ENCODE measurements around the gene COG5.

COG5 gene

DNA sequence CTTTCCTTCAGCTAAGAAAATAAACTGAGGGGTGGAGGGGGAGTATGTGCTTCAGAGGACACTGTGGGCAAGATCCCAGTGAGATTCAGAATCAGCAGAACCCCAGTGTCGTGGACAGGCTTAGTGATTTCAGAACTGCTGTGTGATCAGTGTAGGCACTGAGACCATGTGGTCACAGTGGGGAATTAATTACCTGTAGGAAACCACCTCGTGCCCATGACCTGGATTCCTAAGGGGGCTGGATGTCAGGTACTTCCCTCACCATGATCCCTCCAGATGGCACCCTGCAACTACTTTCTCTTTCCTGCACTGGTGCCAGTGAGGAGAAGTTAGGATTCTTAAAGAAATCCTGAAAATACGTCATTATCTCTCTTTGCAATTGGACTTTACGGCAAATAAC, 330.5 kb downstream of the COG5 start:
- H3K4me2 ChIP-seq (ENCODE audit: low read length) = no peak overlapping the region
- no peak overlapping the region for H3K4ac ChIP-seq (ENCODE audit: low read depth, low read length)
- WGBS (ENCODE audit: extremely low coverage, insufficient coverage, insufficient read length) = no CpG with 5 or more reads among the region's 4 CpGs
- no peaks in the 10 kb centered on the region for H3K36me3 ChIP-seq (ENCODE audit: control insufficient read depth in 1 of 2, insufficient read depth in 2 of 2, low read length in 2 of 2)
- H3K18ac ChIP-seq (ENCODE audit: low read length) = no peak overlapping the region
- no peak overlapping the region for H4K8ac ChIP-seq (ENCODE audit: low read depth, low read length)
- no peak overlapping the region for H4K91ac ChIP-seq (ENCODE audit: low read depth, low read length)
- H4K12ac ChIP-seq (ENCODE audit: low read depth, low read length) = no peak overlapping the region
- H2AK5ac ChIP-seq (ENCODE audit: low read length) = no peak overlapping the region
- no peak overlapping the region for H2BK5ac ChIP-seq (ENCODE audit: low read depth, low read length, poor library complexity)
- no peak overlapping the region for H2BK12ac ChIP-seq (ENCODE audit: low read length)
- H3K14ac ChIP-seq (ENCODE audit: low read length) = no peak overlapping the region
- H3K9ac ChIP-seq (ENCODE audit: low read length) = no peak overlapping the region
- no peak overlapping the region for H3K27ac ChIP-seq (ENCODE audit: low read depth, low read length)
- H2BK120ac ChIP-seq (ENCODE audit: insufficient read depth, low read length, poor library complexity) = no peak overlapping the region
- H2AFZ ChIP-seq (ENCODE audit: insufficient read depth, low read length, poor library complexity) = no peak overlapping the region
- H3K4me1 ChIP-seq (ENCODE audit: control insufficient read depth in 1 of 2, insufficient read depth in 2 of 2, low read length in 2 of 2) = peaks cover 0 to 2% of the 10 kb centered on the region in 2 experiments
- H3K79me1 ChIP-seq (ENCODE audit: low read length) = no peaks in the 10 kb centered on the region
- H3K27me3 ChIP-seq (ENCODE audit: insufficient read depth, low read length) = no peaks in the 10 kb centered on the region
- DNase-seq = no peak
- no peak overlapping the region for H3K23ac ChIP-seq (ENCODE audit: low read length)
- no peak overlapping the region for H3K4me3 ChIP-seq (ENCODE audit: low read depth, low read length)
- no peaks in the 10 kb centered on the region for H3K9me3 ChIP-seq (ENCODE audit: insufficient read depth, low read depth, low read length)
- no peaks in the 10 kb centered on the region for H3K79me2 ChIP-seq (ENCODE audit: control insufficient read depth, insufficient read depth, low read length, poor library complexity)

DNA sequence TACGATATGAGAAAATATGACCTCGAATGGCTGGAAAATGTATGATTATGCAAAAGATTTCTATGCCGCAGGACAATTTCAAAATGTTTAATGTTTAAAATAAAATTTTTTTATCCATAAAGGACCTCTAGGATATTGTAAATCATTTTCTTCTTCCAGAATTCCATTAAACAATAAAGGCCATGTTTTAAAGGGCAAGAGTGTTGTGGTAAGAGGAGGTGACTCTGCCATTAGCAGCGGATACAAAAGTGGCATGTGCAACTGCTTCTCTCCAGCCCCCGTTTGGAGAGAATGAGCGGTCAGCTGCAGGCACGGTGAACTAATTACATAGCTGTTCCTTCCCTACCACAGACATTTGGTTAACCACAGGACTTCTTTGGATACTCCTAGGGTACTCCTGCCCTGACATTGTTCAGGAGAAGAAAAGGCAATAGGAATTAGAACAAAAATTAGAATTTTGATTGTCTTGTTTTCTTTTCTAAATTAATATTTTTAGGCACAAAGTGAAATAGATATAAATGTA, 331.1 kb downstream of the COG5 start:
- Histone ChIP-seq H3K79me2 (ENCODE audit: control insufficient read depth, insufficient read depth, low read length, poor library complexity) (no peaks in the 10 kb centered on the region), H2AK5ac (ENCODE audit: low read length) (no peak overlapping the region), H4K91ac (ENCODE audit: low read depth, low read length) (no peak overlapping the region), H3K14ac (ENCODE audit: low read length) (no peak overlapping the region), H3K23ac (ENCODE audit: low read length) (no peak overlapping the region), H3K36me3 (ENCODE audit: control insufficient read depth in 1 of 2, insufficient read depth in 2 of 2, low read length in 2 of 2) (no peaks in the 10 kb centered on the region), H2BK5ac (ENCODE audit: low read depth, low read length, poor library complexity) (no peak overlapping the region), H3K4me3 (ENCODE audit: low read depth, low read length) (no peak overlapping the region), H4K12ac (ENCODE audit: low read depth, low read length) (no peak overlapping the region), H3K27me3 (ENCODE audit: insufficient read depth, low read length) (no peaks in the 10 kb centered on the region), H3K4me2 (ENCODE audit: low read length) (no peak overlapping the region), H2BK120ac (ENCODE audit: insufficient read depth, low read length, poor library complexity) (no peak overlapping the region), H3K4ac (ENCODE audit: low read depth, low read length) (no peak overlapping the region), H3K18ac (ENCODE audit: low read length) (no peak overlapping the region), H3K27ac (ENCODE audit: low read depth, low read length) (no peak overlapping the region), H3K9me3 (ENCODE audit: insufficient read depth, low read depth, low read length) (no peaks in the 10 kb centered on the region), H2BK12ac (ENCODE audit: low read length) (no peak overlapping the region), H3K4me1 (ENCODE audit: control insufficient read depth in 1 of 2, insufficient read depth in 2 of 2, low read length in 2 of 2) (peaks cover 0 to 1% of the 10 kb centered on the region in 2 experiments), H3K9ac (ENCODE audit: low read length) (no peak overlapping the region), H2AFZ (ENCODE audit: insufficient read depth, low read length, poor library complexity) (no peak overlapping the region), H3K79me1 (ENCODE audit: low read length) (no peaks in the 10 kb centered on the region), H4K8ac (ENCODE audit: low read depth, low read length) (no peak overlapping the region)
- no peak for DNase-seq
- no CpG with 5 or more reads among the region's 7 CpGs for WGBS (ENCODE audit: extremely low coverage, insufficient coverage, insufficient read length)

DNA sequence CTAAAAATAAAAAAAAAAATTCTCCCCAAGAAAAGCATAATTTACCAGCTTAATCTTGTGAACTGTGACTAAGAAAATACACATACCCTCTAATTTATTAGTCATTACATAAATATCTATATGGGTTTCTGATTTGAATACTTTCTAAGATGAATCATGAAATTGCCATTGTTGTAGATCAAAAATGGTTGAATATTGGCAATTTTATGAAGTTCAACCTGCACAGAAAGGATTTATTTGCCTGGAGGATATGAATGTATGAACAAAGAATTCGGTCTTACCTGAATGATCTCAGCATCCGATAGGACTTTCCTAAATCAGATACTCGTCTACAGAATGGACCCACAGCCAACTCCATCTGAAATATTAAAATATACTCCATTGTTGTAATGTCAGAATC, 333.4 kb downstream of the COG5 start:
- Histone ChIP-seq H3K36me3 (ENCODE audit: control insufficient read depth in 1 of 2, insufficient read depth in 2 of 2, low read length in 2 of 2) (no peaks in the 10 kb centered on the region), H2AFZ (ENCODE audit: insufficient read depth, low read length, poor library complexity) (no peak overlapping the region), H3K4ac (ENCODE audit: low read depth, low read length) (no peak overlapping the region), H3K9me3 (ENCODE audit: insufficient read depth, low read depth, low read length) (no peaks in the 10 kb centered on the region), H2BK5ac (ENCODE audit: low read depth, low read length, poor library complexity) (no peak overlapping the region), H3K4me2 (ENCODE audit: low read length) (no peak overlapping the region), H3K9ac (ENCODE audit: low read length) (no peak overlapping the region), H2AK5ac (ENCODE audit: low read length) (no peak overlapping the region), H3K18ac (ENCODE audit: low read length) (no peak overlapping the region), H3K79me1 (ENCODE audit: low read length) (no peaks in the 10 kb centered on the region), H4K12ac (ENCODE audit: low read depth, low read length) (no peak overlapping the region), H3K27ac (ENCODE audit: low read depth, low read length) (no peak overlapping the region), H2BK12ac (ENCODE audit: low read length) (no peak overlapping the region), H3K27me3 (ENCODE audit: insufficient read depth, low read length) (no peaks in the 10 kb centered on the region), H3K4me1 (ENCODE audit: control insufficient read depth in 1 of 2, insufficient read depth in 2 of 2, low read length in 2 of 2) (no peaks in the 10 kb centered on the region), H4K91ac (ENCODE audit: low read depth, low read length) (no peak overlapping the region), H4K8ac (ENCODE audit: low read depth, low read length) (no peak overlapping the region), H3K79me2 (ENCODE audit: control insufficient read depth, insufficient read depth, low read length, poor library complexity) (no peaks in the 10 kb centered on the region), H3K14ac (ENCODE audit: low read length) (no peak overlapping the region), H3K4me3 (ENCODE audit: low read depth, low read length) (no peak overlapping the region), H2BK120ac (ENCODE audit: insufficient read depth, low read length, poor library complexity) (no peak overlapping the region), H3K23ac (ENCODE audit: low read length) (no peak overlapping the region)
- WGBS (ENCODE audit: extremely low coverage, insufficient coverage, insufficient read length) = no CpG with 5 or more reads among the region's 3 CpGs
- DNase-seq = no peak

DNA sequence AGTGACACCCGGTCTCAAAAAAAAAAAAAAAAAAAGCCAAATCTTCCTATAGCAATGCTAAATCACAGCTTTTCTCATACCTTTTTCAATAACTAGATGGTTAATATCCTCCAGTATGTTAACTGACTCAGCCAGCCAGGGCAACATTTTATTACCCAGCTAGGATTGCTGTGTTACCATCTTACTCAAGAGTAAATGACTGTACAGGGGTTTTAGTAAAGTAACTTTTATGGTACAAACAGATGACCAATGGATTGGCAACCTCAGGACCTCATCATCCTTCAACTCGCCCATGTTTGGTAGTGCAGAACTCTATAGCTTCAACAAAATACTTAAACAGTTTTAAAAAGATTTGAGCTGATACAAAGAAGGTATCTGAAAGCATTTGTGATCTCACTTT, 335.4 kb downstream of the COG5 start:
- Histone ChIP-seq H3K14ac (ENCODE audit: low read length) (no peak overlapping the region), H2BK120ac (ENCODE audit: insufficient read depth, low read length, poor library complexity) (no peak overlapping the region), H3K36me3 (ENCODE audit: control insufficient read depth in 1 of 2, insufficient read depth in 2 of 2, low read length in 2 of 2) (no peaks in the 10 kb centered on the region), H4K8ac (ENCODE audit: low read depth, low read length) (no peak overlapping the region), H3K23ac (ENCODE audit: low read length) (no peak overlapping the region), H3K79me1 (ENCODE audit: low read length) (no peaks in the 10 kb centered on the region), H3K27ac (ENCODE audit: low read depth, low read length) (no peak overlapping the region), H2AFZ (ENCODE audit: insufficient read depth, low read length, poor library complexity) (no peak overlapping the region), H4K91ac (ENCODE audit: low read depth, low read length) (no peak overlapping the region), H3K9me3 (ENCODE audit: insufficient read depth, low read depth, low read length) (no peaks in the 10 kb centered on the region), H3K79me2 (ENCODE audit: control insufficient read depth, insufficient read depth, low read length, poor library complexity) (no peaks in the 10 kb centered on the region), H4K12ac (ENCODE audit: low read depth, low read length) (no peak overlapping the region), H3K4me2 (ENCODE audit: low read length) (no peak overlapping the region), H3K4me1 (ENCODE audit: control insufficient read depth in 1 of 2, insufficient read depth in 2 of 2, low read length in 2 of 2) (peaks cover 3 to 4% of the 10 kb centered on the region in 2 experiments), H3K18ac (ENCODE audit: low read length) (no peak overlapping the region), H3K4ac (ENCODE audit: low read depth, low read length) (no peak overlapping the region), H2BK5ac (ENCODE audit: low read depth, low read length, poor library complexity) (no peak overlapping the region), H2AK5ac (ENCODE audit: low read length) (no peak overlapping the region), H3K4me3 (ENCODE audit: low read depth, low read length) (no peak overlapping the region), H3K27me3 (ENCODE audit: insufficient read depth, low read length) (no peaks in the 10 kb centered on the region), H2BK12ac (ENCODE audit: low read length) (no peak overlapping the region), H3K9ac (ENCODE audit: low read length) (no peak overlapping the region)
- no peak for DNase-seq
- no CpG with 5 or more reads among the region's 2 CpGs for WGBS (ENCODE audit: extremely low coverage, insufficient coverage, insufficient read length)
